GM23338 (cell line): ENCODE measurements around the gene RAD51AP2. TPM values are rescaled to one million over a fixed set of nuclear protein-coding genes. Genes with fewer than 3 reads are reported as not detected.

Experiments
- ATAC-seq: fragments of 200-7000 bp; cut with Tn5 transposase; 3 replicates; pipeline ENCODE4 v1.9.1; 2020
- DNase-seq: peaks from one replicate; pipeline ENCODE4 v3.0.0-alpha.2; 2015; ENCODE audit warnings: low spot score
- H2AFZ ChIP-seq: fragments of 200-600 bp; sonication (generic); 2 replicates; pipeline ENCODE4 v1.8.0; 2016; ENCODE audit warnings: antibody characterized with exemption, mild to moderate bottlenecking, moderate library complexity
- H3F3A ChIP-seq: fragments of 200-600 bp; sonication (generic); replicated peaks from 2 replicates; pipeline ENCODE4 v1.8.0; 2017; ENCODE audit warnings: antibody characterized with exemption, mixed run types, low read depth
- H3K27ac ChIP-seq: fragments of 200-600 bp; sonication (generic); 2 replicates; pipeline ENCODE4 v1.6.1; 2016; ENCODE audit warnings: low read depth
- H3K27me3 ChIP-seq: fragments of 200-600 bp; sonication (generic); 2 replicates; pipeline ENCODE4 v1.8.0; 2016; ENCODE audit warnings: mild to moderate bottlenecking, mixed run types, moderate library complexity; ENCODE audit not compliant: insufficient read depth
- H3K36me3 ChIP-seq: fragments of 200-600 bp; sonication (generic); 2 replicates; pipeline ENCODE4 v1.8.0; 2016; ENCODE audit warnings: mild to moderate bottlenecking; ENCODE audit not compliant: insufficient read depth
- H3K4me1 ChIP-seq: fragments of 200-600 bp; sonication (generic); 2 replicates; pipeline ENCODE4 v1.8.0; 2016; ENCODE audit warnings: mild to moderate bottlenecking, moderate library complexity; ENCODE audit not compliant: insufficient read depth
- H3K4me2 ChIP-seq: fragments of 200-600 bp; sonication (generic); 2 replicates; pipeline ENCODE4 v1.7.1; 2017; ENCODE audit warnings: mixed run types
- H3K4me3 ChIP-seq: fragments of 200-600 bp; sonication (generic); 2 replicates; pipeline ENCODE4 v1.6.1; 2016; ENCODE audit warnings: mixed run types
- H3K79me2 ChIP-seq: fragments of 200-600 bp; sonication (generic); replicated peaks from 2 replicates; pipeline ENCODE4 v1.8.0; 2017; ENCODE audit warnings: mild to moderate bottlenecking; ENCODE audit not compliant: insufficient read depth
- H3K9me2 ChIP-seq: fragments of 200-600 bp; sonication (generic); 2 replicates; pipeline ENCODE4 v1.8.0; 2017; ENCODE audit not compliant: insufficient read depth
- H4K20me1 ChIP-seq: fragments of 200-600 bp; sonication (generic); replicated peaks from 2 replicates; pipeline ENCODE4 v1.8.0; 2017; ENCODE audit warnings: mild to moderate bottlenecking; ENCODE audit not compliant: insufficient read depth
- H3K27ac Mint-ChIP-seq: 2 replicates; pipeline ENCODE4 v1.8.0; 2020; ENCODE audit warnings: inconsistent platforms, mild to moderate bottlenecking, moderate library complexity, mixed read lengths
- H3K27me3 Mint-ChIP-seq: 3 replicates; pipeline ENCODE4 v1.8.0; 2022; ENCODE audit warnings: low read depth, mild to moderate bottlenecking, moderate library complexity, mixed read lengths, inconsistent platforms; ENCODE audit not compliant: insufficient read depth, poor library complexity
- H3K36me3 Mint-ChIP-seq: 3 replicates; pipeline ENCODE4 v1.8.0; 2021; ENCODE audit warnings: low read depth, mild to moderate bottlenecking, inconsistent platforms, moderate library complexity, mixed read lengths
- H3K4me1 Mint-ChIP-seq: 3 replicates; pipeline ENCODE4 v1.8.0; 2020; ENCODE audit warnings: mild to moderate bottlenecking, inconsistent platforms, mixed read lengths
- H3K4me3 Mint-ChIP-seq: 3 replicates; pipeline ENCODE4 v1.8.0; 2021; ENCODE audit warnings: moderate library complexity, mild to moderate bottlenecking, inconsistent platforms, mixed read lengths
- H3K9me3 Mint-ChIP-seq: 3 replicates; pipeline ENCODE4 v1.8.0; 2020; ENCODE audit warnings: moderate library complexity, mild to moderate bottlenecking, inconsistent platforms, mixed read lengths
- EZH2phosphoT487 ChIP-seq: fragments of 200-600 bp; sonication (generic); IDR thresholded peaks from one replicate; pipeline ENCODE4 v1.8.1; 2018; ENCODE audit warnings: antibody characterized with exemption; ENCODE audit not compliant: unreplicated experiment
- JUNB ChIP-seq: IDR thresholded peaks from one replicate; pipeline ENCODE4 v1.6.1; 2016; ENCODE audit warnings: antibody characterized with exemption; ENCODE audit not compliant: unreplicated experiment
- NANOG ChIP-seq: IDR thresholded peaks from 2 replicates; pipeline ENCODE4 v1.6.1; 2016; ENCODE audit warnings: antibody characterized with exemption, borderline replicate concordance
- POLR2AphosphoS5 ChIP-seq: IDR thresholded peaks from 2 replicates; pipeline ENCODE4 v1.6.1; 2016; ENCODE audit warnings: antibody characterized with exemption, low read depth
- STAT1 ChIP-seq: IDR thresholded peaks from one replicate; pipeline ENCODE4 v1.6.1; 2016; ENCODE audit warnings: antibody characterized with exemption; ENCODE audit not compliant: unreplicated experiment
- ZNF331 ChIP-seq: fragments of 250-450 bp; sonication (Bioruptor Pico); IDR thresholded peaks from 2 replicates; pipeline ENCODE4 v1.5.0; 2020; ENCODE audit warnings: low read depth, mild to moderate bottlenecking, moderate library complexity
- polyA plus RNA-seq: library from polyadenylated mRNA; unstranded; fragments of >200 nt; fragmentation: Nextera tagmentation; extraction: Ambion mirVana; gene quantifications from 2 replicates; pipeline ENCODE4 v1.2.1, GENCODE V29; 2016
- total RNA-seq: library from RNA; depleted of rRNA; stranded (reverse); fragments of >200 nt; shearing (Covaris generic); gene quantifications from 2 replicates; pipeline ENCODE4 v1.2.3, GENCODE V29; 2014
- TF ChIP-seq, protein P1 (sequence below): IDR thresholded peaks from 2 replicates; pipeline ENCODE4 v1.6.1; 2016; ENCODE audit warnings: antibody characterized with exemption
- TF ChIP-seq, protein P2 (sequence below): IDR thresholded peaks from one replicate; pipeline ENCODE4 v1.6.1; 2018; ENCODE audit warnings: antibody characterized with exemption; ENCODE audit not compliant: unreplicated experiment
- TF ChIP-seq, protein P3 (sequence below): fragments of 250-450 bp; sonication (Bioruptor Pico); IDR thresholded peaks from 2 replicates; pipeline ENCODE4 v1.5.0; 2020; ENCODE audit warnings: mild to moderate bottlenecking, moderate library complexity

Gene RAD51AP2
- total and polyA plus RNA-seq, 2 experiments from 2014 or later = 0.16 to 0.38 TPM

DNA sequence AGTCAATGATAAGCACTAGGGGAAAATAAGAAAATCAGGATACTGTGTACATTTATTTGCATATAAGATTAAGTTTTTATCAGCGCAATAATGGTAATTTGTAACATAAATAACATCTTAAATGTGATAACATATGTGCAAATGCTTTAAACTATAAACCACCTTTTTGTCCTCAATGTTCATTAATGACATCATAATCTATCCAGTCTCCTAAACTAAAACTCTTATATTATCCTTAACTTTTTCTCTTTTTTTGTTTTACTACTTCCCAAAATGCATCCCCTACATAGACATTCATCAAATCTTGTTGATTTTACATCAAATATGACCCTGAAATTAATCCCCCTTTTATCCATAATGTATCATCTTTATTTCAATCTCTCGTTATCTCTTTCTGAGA lies 3.4 kb upstream of the RAD51AP2 start:
- ATAC-seq = no peak

More for the DNA sequence above, 3.4 kb upstream of the RAD51AP2 start:
- Mint-ChIP-seq H3K27ac (no peak overlapping the region), H3K4me1 (peaks cover 42% of the 10 kb centered on the region), H3K27me3 (peaks cover 3% of the 10 kb centered on the region), H3K4me3 (no peak overlapping the region), H3K9me3 (no peaks in the 10 kb centered on the region), H3K36me3 (no peaks in the 10 kb centered on the region)
- Histone ChIP-seq H3K27ac (no peak overlapping the region), H3K79me2 (no peaks in the 10 kb centered on the region), H2AFZ (no peak overlapping the region), H4K20me1 (no peaks in the 10 kb centered on the region), H3K27me3 (no peaks in the 10 kb centered on the region), H3F3A (no peaks in the 10 kb centered on the region), H3K9me2 (no peaks in the 10 kb centered on the region), H3K4me2 (no peak overlapping the region), H3K4me3 (no peak overlapping the region), H3K4me1 (peaks cover 28% of the 10 kb centered on the region), H3K36me3 (no peaks in the 10 kb centered on the region)
- no peak for DNase-seq
- TF ChIP-seq, protein P1, sequence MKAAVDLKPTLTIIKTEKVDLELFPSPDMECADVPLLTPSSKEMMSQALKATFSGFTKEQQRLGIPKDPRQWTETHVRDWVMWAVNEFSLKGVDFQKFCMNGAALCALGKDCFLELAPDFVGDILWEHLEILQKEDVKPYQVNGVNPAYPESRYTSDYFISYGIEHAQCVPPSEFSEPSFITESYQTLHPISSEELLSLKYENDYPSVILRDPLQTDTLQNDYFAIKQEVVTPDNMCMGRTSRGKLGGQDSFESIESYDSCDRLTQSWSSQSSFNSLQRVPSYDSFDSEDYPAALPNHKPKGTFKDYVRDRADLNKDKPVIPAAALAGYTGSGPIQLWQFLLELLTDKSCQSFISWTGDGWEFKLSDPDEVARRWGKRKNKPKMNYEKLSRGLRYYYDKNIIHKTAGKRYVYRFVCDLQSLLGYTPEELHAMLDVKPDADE = no peak
- TF ChIP-seq, protein P2, sequence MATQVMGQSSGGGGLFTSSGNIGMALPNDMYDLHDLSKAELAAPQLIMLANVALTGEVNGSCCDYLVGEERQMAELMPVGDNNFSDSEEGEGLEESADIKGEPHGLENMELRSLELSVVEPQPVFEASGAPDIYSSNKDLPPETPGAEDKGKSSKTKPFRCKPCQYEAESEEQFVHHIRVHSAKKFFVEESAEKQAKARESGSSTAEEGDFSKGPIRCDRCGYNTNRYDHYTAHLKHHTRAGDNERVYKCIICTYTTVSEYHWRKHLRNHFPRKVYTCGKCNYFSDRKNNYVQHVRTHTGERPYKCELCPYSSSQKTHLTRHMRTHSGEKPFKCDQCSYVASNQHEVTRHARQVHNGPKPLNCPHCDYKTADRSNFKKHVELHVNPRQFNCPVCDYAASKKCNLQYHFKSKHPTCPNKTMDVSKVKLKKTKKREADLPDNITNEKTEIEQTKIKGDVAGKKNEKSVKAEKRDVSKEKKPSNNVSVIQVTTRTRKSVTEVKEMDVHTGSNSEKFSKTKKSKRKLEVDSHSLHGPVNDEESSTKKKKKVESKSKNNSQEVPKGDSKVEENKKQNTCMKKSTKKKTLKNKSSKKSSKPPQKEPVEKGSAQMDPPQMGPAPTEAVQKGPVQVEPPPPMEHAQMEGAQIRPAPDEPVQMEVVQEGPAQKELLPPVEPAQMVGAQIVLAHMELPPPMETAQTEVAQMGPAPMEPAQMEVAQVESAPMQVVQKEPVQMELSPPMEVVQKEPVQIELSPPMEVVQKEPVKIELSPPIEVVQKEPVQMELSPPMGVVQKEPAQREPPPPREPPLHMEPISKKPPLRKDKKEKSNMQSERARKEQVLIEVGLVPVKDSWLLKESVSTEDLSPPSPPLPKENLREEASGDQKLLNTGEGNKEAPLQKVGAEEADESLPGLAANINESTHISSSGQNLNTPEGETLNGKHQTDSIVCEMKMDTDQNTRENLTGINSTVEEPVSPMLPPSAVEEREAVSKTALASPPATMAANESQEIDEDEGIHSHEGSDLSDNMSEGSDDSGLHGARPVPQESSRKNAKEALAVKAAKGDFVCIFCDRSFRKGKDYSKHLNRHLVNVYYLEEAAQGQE = no peak
- no peak for TF ChIP-seq ZNF331 (CRISPR knock-in tag)
- no peak for TF ChIP-seq NANOG
- no peak for TF ChIP-seq EZH2phosphoT487
- TF ChIP-seq POLR2AphosphoS5 = no peak
- TF ChIP-seq, protein P3, sequence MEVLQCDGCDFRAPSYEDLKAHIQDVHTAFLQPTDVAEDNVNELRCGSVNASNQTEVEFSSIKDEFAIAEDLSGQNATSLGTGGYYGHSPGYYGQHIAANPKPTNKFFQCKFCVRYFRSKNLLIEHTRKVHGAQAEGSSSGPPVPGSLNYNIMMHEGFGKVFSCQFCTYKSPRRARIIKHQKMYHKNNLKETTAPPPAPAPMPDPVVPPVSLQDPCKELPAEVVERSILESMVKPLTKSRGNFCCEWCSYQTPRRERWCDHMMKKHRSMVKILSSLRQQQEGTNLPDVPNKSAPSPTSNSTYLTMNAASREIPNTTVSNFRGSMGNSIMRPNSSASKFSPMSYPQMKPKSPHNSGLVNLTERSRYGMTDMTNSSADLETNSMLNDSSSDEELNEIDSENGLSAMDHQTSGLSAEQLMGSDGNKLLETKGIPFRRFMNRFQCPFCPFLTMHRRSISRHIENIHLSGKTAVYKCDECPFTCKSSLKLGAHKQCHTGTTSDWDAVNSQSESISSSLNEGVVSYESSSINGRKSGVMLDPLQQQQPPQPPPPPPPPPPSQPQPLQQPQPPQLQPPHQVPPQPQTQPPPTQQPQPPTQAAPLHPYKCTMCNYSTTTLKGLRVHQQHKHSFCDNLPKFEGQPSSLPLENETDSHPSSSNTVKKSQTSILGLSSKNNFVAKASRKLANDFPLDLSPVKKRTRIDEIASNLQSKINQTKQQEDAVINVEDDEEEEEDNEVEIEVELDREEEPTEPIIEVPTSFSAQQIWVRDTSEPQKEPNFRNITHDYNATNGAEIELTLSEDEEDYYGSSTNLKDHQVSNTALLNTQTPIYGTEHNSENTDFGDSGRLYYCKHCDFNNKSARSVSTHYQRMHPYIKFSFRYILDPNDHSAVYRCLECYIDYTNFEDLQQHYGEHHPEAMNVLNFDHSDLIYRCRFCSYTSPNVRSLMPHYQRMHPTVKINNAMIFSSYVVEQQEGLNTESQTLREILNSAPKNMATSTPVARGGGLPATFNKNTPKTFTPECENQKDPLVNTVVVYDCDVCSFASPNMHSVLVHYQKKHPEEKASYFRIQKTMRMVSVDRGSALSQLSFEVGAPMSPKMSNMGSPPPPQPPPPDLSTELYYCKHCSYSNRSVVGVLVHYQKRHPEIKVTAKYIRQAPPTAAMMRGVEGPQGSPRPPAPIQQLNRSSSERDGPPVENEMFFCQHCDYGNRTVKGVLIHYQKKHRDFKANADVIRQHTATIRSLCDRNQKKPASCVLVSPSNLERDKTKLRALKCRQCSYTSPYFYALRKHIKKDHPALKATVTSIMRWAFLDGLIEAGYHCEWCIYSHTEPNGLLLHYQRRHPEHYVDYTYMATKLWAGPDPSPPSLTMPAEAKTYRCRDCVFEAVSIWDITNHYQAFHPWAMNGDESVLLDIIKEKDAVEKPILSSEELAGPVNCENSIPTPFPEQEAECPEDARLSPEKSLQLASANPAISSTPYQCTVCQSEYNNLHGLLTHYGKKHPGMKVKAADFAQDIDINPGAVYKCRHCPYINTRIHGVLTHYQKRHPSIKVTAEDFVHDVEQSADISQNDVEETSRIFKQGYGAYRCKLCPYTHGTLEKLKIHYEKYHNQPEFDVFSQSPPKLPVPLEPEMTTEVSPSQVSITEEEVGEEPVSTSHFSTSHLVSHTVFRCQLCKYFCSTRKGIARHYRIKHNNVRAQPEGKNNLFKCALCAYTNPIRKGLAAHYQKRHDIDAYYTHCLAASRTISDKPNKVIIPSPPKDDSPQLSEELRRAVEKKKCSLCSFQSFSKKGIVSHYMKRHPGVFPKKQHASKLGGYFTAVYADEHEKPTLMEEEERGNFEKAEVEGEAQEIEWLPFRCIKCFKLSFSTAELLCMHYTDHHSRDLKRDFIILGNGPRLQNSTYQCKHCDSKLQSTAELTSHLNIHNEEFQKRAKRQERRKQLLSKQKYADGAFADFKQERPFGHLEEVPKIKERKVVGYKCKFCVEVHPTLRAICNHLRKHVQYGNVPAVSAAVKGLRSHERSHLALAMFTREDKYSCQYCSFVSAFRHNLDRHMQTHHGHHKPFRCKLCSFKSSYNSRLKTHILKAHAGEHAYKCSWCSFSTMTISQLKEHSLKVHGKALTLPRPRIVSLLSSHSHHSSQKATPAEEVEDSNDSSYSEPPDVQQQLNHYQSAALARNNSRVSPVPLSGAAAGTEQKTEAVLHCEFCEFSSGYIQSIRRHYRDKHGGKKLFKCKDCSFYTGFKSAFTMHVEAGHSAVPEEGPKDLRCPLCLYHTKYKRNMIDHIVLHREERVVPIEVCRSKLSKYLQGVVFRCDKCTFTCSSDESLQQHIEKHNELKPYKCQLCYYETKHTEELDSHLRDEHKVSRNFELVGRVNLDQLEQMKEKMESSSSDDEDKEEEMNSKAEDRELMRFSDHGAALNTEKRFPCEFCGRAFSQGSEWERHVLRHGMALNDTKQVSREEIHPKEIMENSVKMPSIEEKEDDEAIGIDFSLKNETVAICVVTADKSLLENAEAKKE (CRISPR knock-in tag) = no peak
- no peak for TF ChIP-seq JUNB
- TF ChIP-seq STAT1 = no peak
